Omental fat pad (tissue), 4 donors: Measurements from ENCODE around the gene SH3PXD2A. TPM values are rescaled to one million over a fixed set of nuclear protein-coding genes. Genes with fewer than 3 reads are reported as not detected.

Source experiments
- ATAC-seq: fragments of 150-250 bp; one replicate; pipeline ENCODE4 v1.9.1; 2016; ENCODE audit warnings: mild to moderate bottlenecking, moderate library complexity; ENCODE audit not compliant: low FRiP score
- DNase-seq: peaks from one replicate; pipeline ENCODE4 v3.0.0-alpha.2; 2019; ENCODE audit warnings: low spot score
- total RNA-seq, 4 donors: library from RNA; depleted of rRNA; stranded (reverse); fragments of >200 nt; gene quantifications; one replicate each; pipeline ENCODE4 v1.1.0, GENCODE V29; 2016
- TF ChIP-seq, protein P1 (sequence below), 3 donors: fragments of 450-650 bp; IDR thresholded peaks; one replicate each; pipeline ENCODE4 v1.5.1; 2016 to 2017; ENCODE audit warnings: antibody characterized with exemption in 3 of 3, mild to moderate bottlenecking in 3 of 3, moderate library complexity in 2 of 3

SH3PXD2A gene
- 10 to 100 TPM; 21.0 to 36.3 (median 22.5) TPM for total RNA-seq

DNA sequence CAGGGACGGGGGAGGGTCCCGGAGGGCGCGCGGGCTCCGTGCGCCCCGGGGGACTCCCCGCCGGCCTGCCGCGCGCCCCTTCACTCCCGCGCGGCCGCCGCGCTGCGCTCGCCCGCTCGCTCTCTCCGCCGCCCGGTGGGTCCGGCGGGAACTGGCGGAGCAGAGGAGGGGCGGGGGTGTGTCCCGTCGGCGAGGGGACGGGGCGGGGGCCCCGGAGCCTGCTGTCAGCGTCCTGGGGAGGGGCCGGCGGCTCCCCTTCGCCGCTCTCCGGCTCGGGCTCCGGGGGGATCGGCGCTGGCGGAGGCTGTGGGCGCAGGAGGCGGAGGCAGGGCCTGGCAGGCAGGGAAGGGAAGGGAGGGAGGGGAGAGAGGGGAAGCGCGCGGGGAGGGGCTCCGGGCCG lies at the start of gene SH3PXD2A:
Gene SH3PXD2A, minus strand, starts transcription at position 153 of the 400 bp plus-strand sequence. CDS start 310 bp downstream, outside the sequence.
- TF ChIP-seq, protein P1, sequence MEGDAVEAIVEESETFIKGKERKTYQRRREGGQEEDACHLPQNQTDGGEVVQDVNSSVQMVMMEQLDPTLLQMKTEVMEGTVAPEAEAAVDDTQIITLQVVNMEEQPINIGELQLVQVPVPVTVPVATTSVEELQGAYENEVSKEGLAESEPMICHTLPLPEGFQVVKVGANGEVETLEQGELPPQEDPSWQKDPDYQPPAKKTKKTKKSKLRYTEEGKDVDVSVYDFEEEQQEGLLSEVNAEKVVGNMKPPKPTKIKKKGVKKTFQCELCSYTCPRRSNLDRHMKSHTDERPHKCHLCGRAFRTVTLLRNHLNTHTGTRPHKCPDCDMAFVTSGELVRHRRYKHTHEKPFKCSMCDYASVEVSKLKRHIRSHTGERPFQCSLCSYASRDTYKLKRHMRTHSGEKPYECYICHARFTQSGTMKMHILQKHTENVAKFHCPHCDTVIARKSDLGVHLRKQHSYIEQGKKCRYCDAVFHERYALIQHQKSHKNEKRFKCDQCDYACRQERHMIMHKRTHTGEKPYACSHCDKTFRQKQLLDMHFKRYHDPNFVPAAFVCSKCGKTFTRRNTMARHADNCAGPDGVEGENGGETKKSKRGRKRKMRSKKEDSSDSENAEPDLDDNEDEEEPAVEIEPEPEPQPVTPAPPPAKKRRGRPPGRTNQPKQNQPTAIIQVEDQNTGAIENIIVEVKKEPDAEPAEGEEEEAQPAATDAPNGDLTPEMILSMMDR (IDR thresholded peaks at IDR 0.05) = no peak
- ATAC-seq = peak; percentile 42
- no peak for DNase-seq

DNA sequence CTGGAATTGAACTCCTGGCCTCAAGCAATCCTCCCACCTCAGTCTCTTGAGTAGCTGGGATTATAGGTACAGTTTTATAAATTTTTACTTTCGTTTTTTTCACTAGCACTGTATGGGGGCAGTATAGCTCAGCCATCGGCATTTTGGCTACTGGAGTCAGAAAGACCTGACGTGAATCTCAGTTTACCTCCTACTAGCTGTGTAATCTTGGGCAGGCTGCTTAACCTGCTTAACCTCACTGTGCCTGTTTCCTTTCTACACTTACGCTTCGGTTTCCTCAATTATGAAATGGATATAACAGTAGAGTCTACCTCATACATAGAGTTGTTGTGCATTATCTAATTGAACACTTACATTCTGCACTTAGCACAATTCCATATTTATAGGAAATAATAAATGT lies 45.9 kb upstream of the SH3PXD2A start:
- TF ChIP-seq, protein P1 (IDR thresholded peaks at IDR 0.05) = no peak
- DNase-seq = no peak
- no peak for ATAC-seq

DNA sequence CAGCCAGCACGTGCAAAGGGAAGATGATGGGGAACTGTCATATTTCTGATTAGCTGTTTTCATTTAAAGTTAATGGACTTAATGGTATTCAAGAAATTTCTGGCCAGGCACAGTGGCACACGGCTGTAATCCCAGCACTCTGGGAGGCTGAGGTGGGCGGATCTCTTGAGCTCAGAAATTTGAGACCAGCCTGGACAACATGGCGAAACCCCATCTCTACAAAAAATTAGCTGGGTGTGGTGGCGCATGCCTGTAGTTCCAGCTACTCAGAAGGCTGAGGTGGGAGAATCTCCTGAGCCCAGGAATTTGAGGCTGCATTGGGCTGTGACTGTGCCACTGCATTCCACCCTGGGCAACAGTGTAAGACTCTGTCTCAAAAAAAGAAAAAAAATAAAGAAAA lies 43.9 kb upstream of the SH3PXD2A start:
- TF ChIP-seq, protein P1 (IDR thresholded peaks at IDR 0.05) = no peak
- no peak for DNase-seq
- ATAC-seq = no peak

- no peak for DNase-seq
- TF ChIP-seq, protein P1 (IDR thresholded peaks at IDR 0.05) = no peak
- no peak for ATAC-seq
Observed at GRCh38 chr10:103897241-103897774, 41.9 kb upstream of the SH3PXD2A start.

DNA sequence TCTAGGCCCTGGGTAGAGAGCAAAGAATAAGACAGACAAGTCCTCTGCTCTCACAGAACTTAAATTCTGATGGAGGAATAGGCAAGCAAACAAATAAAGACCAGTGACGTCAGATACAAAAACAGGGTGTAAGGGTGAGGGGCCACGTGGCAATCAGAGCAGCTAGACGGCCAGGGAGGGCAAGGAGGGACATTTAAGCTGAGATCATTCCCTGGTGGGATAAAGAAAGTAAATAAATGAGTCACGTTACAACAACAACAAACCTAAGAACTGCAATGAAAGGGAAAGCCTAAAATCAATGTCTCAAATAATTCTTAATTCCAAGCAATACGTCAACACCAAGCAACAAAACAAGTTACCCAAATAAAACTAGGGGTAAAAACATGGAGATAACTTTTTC lies 40.8 kb upstream of the SH3PXD2A start:
- no peak for ATAC-seq
- no peak for DNase-seq
- TF ChIP-seq, protein P1 (IDR thresholded peaks at IDR 0.05) = no peak

DNA sequence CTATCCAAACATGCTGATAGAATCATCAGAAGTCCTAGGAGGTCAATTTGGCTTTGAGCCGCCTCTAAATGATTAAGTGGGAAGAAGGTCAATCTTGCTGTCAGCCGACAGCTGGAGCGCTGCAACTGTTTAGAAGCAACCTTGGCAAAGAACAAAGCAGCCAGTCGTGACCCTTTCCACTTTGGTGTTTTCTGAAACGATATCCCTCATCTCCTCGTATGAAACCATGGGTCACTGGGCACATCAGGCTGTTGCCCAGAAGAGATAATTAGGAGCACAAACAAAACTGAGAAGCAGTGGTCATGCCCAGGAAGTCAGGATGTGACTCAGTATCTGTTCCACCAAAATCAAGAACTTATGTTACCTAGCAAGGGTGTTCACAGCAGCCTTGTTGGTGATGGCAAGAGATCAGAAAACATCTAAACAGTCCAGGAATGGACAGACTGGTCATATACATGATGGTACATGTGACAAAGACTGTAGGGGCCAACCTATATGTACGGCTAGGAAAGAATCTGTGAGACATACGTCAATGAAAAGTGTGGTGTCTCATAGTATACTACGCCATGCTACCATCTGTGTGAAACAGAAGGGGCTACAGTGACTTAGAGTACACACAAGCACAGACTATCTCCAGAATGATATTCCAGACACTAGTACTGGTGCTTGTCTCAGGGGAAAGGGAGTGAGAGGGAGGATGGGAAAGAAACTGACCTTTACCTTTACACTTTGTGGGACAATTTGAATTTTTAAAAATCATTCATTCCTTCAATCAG lies 40.2 kb upstream of the SH3PXD2A start:
- DNase-seq = no peak
- TF ChIP-seq, protein P1 (IDR thresholded peaks at IDR 0.05) = no peak
- peak; percentile 60 for ATAC-seq

DNA sequence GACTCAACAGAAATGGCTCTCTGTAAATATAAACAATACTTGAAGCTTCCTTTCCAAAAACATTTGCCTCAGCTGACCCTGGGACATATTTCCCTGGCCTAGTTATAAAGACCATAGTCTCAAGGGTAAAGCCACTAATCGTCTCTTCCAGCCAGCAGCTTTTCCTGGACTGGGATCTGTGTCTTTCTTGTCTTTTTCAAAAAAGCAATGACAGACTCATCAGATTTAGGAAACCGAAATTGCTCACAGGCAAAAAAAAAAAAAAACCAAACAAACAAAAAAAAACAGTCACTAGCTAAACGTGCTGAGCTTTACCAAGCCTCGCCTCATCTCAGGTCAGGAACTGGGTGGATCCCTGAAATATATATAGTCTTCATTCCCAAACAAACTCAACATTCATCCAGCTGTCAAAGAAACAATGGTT lies 39.1 kb upstream of the SH3PXD2A start:
- no peak for ATAC-seq
- TF ChIP-seq, protein P1 (IDR thresholded peaks at IDR 0.05) = no peak

More for the DNA sequence above, 39.1 kb upstream of the SH3PXD2A start:
- no peak for DNase-seq
